Measurements from ENCODE around the gene TMED9. TPM values are rescaled to one million over a fixed set of nuclear protein-coding genes. Genes with fewer than 3 reads are reported as not detected.

TMED9 gene
- total and polyA plus RNA-seq, 9 of the 15 experiments (the other 6 are each of a cell fraction or from before 2014, with no cell fraction given) = 43.7 to 301 (median 90.0) TPM

DNA sequence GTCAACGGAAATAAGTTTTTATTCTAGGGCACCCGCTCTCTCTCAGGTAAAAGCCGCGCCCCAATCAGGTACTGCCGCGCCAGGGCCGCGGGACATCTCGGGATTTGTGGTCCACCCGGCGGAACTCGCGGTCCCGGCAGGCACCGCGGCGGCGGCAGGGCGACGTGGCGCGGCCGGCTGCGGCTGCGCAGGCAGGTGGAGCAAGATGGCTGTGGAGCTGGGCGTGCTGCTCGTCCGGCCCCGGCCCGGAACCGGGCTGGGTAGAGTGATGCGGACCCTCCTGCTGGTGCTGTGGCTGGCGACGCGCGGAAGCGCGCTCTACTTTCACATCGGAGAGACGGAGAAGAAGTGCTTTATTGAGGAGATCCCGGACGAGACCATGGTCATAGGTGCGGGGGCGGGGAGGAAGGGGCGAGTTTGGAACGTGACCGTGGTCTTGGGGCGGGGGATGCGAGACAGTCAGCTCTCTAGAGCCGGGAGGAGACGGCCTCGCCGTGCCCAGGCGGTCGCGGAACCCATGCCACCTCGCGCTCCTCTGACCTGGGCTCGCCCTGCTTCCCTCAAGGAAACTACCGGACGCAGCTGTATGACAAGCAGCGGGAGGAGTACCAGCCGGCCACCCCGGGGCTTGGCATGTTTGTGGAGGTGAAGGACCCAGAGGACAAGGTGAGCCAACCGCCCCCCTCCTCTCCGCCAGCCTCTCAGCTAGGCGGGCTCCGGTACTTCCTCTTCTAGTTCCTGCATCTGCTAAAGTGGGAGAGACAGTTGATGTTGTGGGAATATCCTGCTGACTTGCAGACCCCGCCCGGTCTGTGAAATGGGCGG, at the start of gene TMED9 (continued):
- TF ChIP-seq CBFA2T2 (conservative IDR thresholded peaks at IDR 0.05) (no peak), NCOA2 (IDR thresholded peaks at IDR 0.05; ENCODE audit: partially characterized antibody in 2 of 2) (no peak), MED1 (CRISPR knock-in tag; IDR thresholded peaks at IDR 0.05; ENCODE audit: borderline replicate concordance) (no peak), POLR3A (IDR thresholded peaks at IDR 0.05; ENCODE audit: borderline replicate concordance, extremely low read depth, insufficient read depth, insufficient read length) (no peak), LCOR (CRISPR knock-in tag; IDR thresholded peaks at IDR 0.05) (no peak), ZBTB9 (CRISPR knock-in tag; IDR thresholded peaks at IDR 0.05) (no peak), TFAP4 (CRISPR knock-in tag; IDR thresholded peaks at IDR 0.05; ENCODE audit: borderline replicate concordance) (peak; percentile 66), BACH1 (tag; IDR thresholded peaks at IDR 0.05) (no peak), L3MBTL2 (IDR thresholded peaks at IDR 0.05) (peak; percentile 46; the same call in 1 of the 2 replicates), SRSF1 (IDR thresholded peaks at IDR 0.05; ENCODE audit: low read depth, low read length) (no peak), TFE3 (CRISPR knock-in tag; IDR thresholded peaks at IDR 0.05) (no peak)

Measured in K562 (cell line).